ENCODE measurements around the gene MVK.
"Not testable (repeated sequence)": the region's sequence is repeated elsewhere in the genome, so short reads cannot be mapped to it uniquely, and the experiment has no call there.

The MVK gene

GRCh38 chr12:109600481-109600880 is 26.9 kb downstream of the MVK start:
- no peak overlapping the region for H3K4me2 ChIP-seq (ENCODE audit: low read depth, low read length, poor library complexity, severe bottlenecking)
- no peaks in the 10 kb centered on the region for H3K36me3 ChIP-seq (ENCODE audit: insufficient read depth, low read length)
- no peaks in the 10 kb centered on the region for H3K9me3 ChIP-seq (ENCODE audit: insufficient read depth, low read depth, low read length)
- no peaks in the 10 kb centered on the region for H3K79me2 ChIP-seq (ENCODE audit: insufficient read depth, low read length)
- H3F3A ChIP-seq (ENCODE audit: low read depth), result no peaks in the 10 kb centered on the region
- TF ChIP-seq, protein P1, sequence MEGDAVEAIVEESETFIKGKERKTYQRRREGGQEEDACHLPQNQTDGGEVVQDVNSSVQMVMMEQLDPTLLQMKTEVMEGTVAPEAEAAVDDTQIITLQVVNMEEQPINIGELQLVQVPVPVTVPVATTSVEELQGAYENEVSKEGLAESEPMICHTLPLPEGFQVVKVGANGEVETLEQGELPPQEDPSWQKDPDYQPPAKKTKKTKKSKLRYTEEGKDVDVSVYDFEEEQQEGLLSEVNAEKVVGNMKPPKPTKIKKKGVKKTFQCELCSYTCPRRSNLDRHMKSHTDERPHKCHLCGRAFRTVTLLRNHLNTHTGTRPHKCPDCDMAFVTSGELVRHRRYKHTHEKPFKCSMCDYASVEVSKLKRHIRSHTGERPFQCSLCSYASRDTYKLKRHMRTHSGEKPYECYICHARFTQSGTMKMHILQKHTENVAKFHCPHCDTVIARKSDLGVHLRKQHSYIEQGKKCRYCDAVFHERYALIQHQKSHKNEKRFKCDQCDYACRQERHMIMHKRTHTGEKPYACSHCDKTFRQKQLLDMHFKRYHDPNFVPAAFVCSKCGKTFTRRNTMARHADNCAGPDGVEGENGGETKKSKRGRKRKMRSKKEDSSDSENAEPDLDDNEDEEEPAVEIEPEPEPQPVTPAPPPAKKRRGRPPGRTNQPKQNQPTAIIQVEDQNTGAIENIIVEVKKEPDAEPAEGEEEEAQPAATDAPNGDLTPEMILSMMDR (conservative IDR thresholded peaks at IDR 0.05; ENCODE audit: low read length), result no peak
- TF ChIP-seq EZH2phosphoT487 (IDR thresholded peaks at IDR 0.05; ENCODE audit: borderline replicate concordance), result no peak
- H3K9ac ChIP-seq (ENCODE audit: low read depth, low read length, poor library complexity, severe bottlenecking), result no peak overlapping the region
- H3K27me3 ChIP-seq (ENCODE audit: insufficient read depth, low read length, poor library complexity, severe bottlenecking), result no peaks in the 10 kb centered on the region
- H3K4me3 ChIP-seq (ENCODE audit: low read length, poor library complexity, severe bottlenecking), result no peak overlapping the region
- H4K20me1 ChIP-seq (ENCODE audit: insufficient read depth, low read length, poor library complexity, severe bottlenecking), result no peaks in the 10 kb centered on the region
- H2AFZ ChIP-seq (ENCODE audit: low read length), result no peak overlapping the region
- H3K9me2 ChIP-seq (replicated peaks; ENCODE audit: low read depth, low read length), result no peaks in the 10 kb centered on the region
- peaks cover 7% of the 10 kb centered on the region for H3K4me1 ChIP-seq (ENCODE audit: insufficient read depth, low read length, poor library complexity, severe bottlenecking)

DNA sequence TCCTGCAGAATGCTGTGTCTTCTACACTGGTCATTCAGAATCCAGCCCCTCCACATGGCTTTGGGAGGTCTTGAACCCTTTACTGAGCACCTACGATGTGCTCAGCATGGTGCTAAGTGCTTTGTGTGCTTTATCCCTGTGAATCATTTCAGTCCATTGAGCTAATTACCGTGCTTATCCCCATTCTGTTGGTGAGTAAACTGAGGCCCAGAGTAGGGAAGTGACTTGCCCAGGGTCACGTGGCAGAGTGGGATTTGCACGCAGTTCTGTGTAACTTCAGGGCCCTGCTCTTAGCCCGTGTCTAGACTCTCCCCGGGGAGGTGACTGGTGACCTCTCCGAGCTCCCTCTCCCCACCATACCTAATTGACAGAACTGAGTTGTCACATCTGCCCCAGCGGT is 27.4 kb downstream of the MVK start:
- Histone ChIP-seq H3K9me3 (ENCODE audit: insufficient read depth, low read depth, low read length) (no peaks in the 10 kb centered on the region), H3K4me3 (ENCODE audit: low read length, poor library complexity, severe bottlenecking) (no peak overlapping the region), H3K4me2 (ENCODE audit: low read depth, low read length, poor library complexity, severe bottlenecking) (no peak overlapping the region), H2AFZ (ENCODE audit: low read length) (no peak overlapping the region), H3K4me1 (ENCODE audit: insufficient read depth, low read length, poor library complexity, severe bottlenecking) (peaks cover 1% of the 10 kb centered on the region), H3F3A (ENCODE audit: low read depth) (no peaks in the 10 kb centered on the region), H4K20me1 (ENCODE audit: insufficient read depth, low read length, poor library complexity, severe bottlenecking) (no peaks in the 10 kb centered on the region), H3K9me2 (replicated peaks; ENCODE audit: low read depth, low read length) (no peaks in the 10 kb centered on the region), H3K27me3 (ENCODE audit: insufficient read depth, low read length, poor library complexity, severe bottlenecking) (no peaks in the 10 kb centered on the region), H3K9ac (ENCODE audit: low read depth, low read length, poor library complexity, severe bottlenecking) (no peak overlapping the region), H3K79me2 (ENCODE audit: insufficient read depth, low read length) (no peaks in the 10 kb centered on the region), H3K36me3 (ENCODE audit: insufficient read depth, low read length) (no peaks in the 10 kb centered on the region)
- no peak for TF ChIP-seq EZH2phosphoT487 (IDR thresholded peaks at IDR 0.05; ENCODE audit: borderline replicate concordance)

GRCh38 chr12:109601557-109601956 is 28.0 kb downstream of the MVK start:
- no peaks in the 10 kb centered on the region for H3K9me3 ChIP-seq (ENCODE audit: insufficient read depth, low read depth, low read length)
- H4K20me1 ChIP-seq (ENCODE audit: insufficient read depth, low read length, poor library complexity, severe bottlenecking), result no peaks in the 10 kb centered on the region
- no peaks in the 10 kb centered on the region for H3K9me2 ChIP-seq (replicated peaks; ENCODE audit: low read depth, low read length)
- H3K36me3 ChIP-seq (ENCODE audit: insufficient read depth, low read length), result no peaks in the 10 kb centered on the region
- no peak overlapping the region for H3K4me3 ChIP-seq (ENCODE audit: low read length, poor library complexity, severe bottlenecking)
- H3K27me3 ChIP-seq (ENCODE audit: insufficient read depth, low read length, poor library complexity, severe bottlenecking), result no peaks in the 10 kb centered on the region
- H2AFZ ChIP-seq (ENCODE audit: low read length), result no peak overlapping the region
- no peaks in the 10 kb centered on the region for H3F3A ChIP-seq (ENCODE audit: low read depth)
- no peaks in the 10 kb centered on the region for H3K79me2 ChIP-seq (ENCODE audit: insufficient read depth, low read length)
- no peaks in the 10 kb centered on the region for H3K4me1 ChIP-seq (ENCODE audit: insufficient read depth, low read length, poor library complexity, severe bottlenecking)
- H3K9ac ChIP-seq (ENCODE audit: low read depth, low read length, poor library complexity, severe bottlenecking), result no peak overlapping the region
- no peak overlapping the region for H3K4me2 ChIP-seq (ENCODE audit: low read depth, low read length, poor library complexity, severe bottlenecking)
- TF ChIP-seq, protein P1 (conservative IDR thresholded peaks at IDR 0.05; ENCODE audit: low read length), result no peak
- no peak for TF ChIP-seq EZH2phosphoT487 (IDR thresholded peaks at IDR 0.05; ENCODE audit: borderline replicate concordance)

DNA sequence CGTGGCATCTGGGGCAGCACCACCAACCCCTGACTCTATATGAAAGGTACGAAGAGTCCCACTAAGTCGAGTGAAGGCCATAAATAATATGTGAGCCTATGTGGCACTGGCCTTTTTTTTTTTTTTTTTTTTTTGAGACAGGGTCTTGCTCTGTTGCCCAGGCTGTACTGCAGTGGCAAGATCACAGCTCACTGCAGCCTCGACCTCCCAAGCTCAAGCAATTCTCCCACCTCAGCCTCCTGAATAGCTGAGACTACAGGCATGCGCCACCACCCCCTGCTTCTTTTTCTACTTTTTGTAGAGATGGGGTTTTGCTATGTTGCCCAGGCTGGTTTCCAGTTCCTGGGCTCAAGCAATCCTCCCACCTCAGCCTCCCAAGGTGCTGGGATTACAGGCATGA is 28.5 kb downstream of the MVK start:
- H3F3A ChIP-seq (ENCODE audit: low read depth); H3K4me2 ChIP-seq (ENCODE audit: low read depth, low read length, poor library complexity, severe bottlenecking); H3K27me3 ChIP-seq (ENCODE audit: insufficient read depth, low read length, poor library complexity, severe bottlenecking); H3K4me1 ChIP-seq (ENCODE audit: insufficient read depth, low read length, poor library complexity, severe bottlenecking); H2AFZ ChIP-seq (ENCODE audit: low read length); H3K36me3 ChIP-seq (ENCODE audit: insufficient read depth, low read length); H3K79me2 ChIP-seq (ENCODE audit: insufficient read depth, low read length); H3K9me2 ChIP-seq (replicated peaks; ENCODE audit: low read depth, low read length); H3K9me3 ChIP-seq (ENCODE audit: insufficient read depth, low read depth, low read length); H4K20me1 ChIP-seq (ENCODE audit: insufficient read depth, low read length, poor library complexity, severe bottlenecking); H3K9ac ChIP-seq (ENCODE audit: low read depth, low read length, poor library complexity, severe bottlenecking); H3K4me3 ChIP-seq (ENCODE audit: low read length, poor library complexity, severe bottlenecking): not testable (repeated sequence)
